COLO668 (cell line): ENCODE data around the gene IL12RB1.
"Not testable (repeated sequence)": the region's sequence is repeated elsewhere in the genome, so short reads cannot be mapped to it uniquely, and the experiment has no call there.

Experiments used
- DNase-seq: peaks from one replicate; lab custom pipeline; 2025; ENCODE audit not compliant: unreplicated experiment; lab: John Stamatoyannopoulos, UW

Gene IL12RB1

GRCh38 chr19:18090545-18091216 lies 3.9 kb upstream of the IL12RB1 start:
- DNase-seq, result no peak

GRCh38 chr19:18089726-18090125 lies 3.0 kb upstream of the IL12RB1 start:
- no peak for DNase-seq

DNA sequence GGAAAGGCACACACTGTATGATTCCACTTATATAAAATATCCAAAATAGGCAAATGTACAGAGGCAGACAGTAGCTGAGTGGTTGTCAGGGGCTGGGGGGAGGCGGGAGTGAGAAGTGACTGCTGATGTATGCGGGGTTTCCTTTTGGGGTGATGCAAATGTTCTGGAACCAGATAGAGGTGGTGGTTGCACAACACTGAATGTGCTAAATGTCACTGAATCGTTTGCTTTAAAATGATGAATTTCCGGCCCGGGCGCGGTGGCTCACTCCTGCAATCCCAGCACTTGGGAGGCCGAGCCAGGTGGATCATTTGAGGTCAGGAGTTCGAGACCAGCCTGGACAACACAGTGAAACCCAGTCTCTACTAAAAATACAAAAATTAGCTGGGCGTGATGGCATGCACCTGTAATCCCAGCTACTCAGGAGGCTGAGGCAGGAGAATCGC lies 2.4 kb upstream of the IL12RB1 start:
- DNase-seq, result not testable (repeated sequence)

GRCh38 chr19:18085702-18086457 lies 854 bp downstream of the IL12RB1 start:
- no peak for DNase-seq

- DNase-seq, result no peak
These were observed 2.6 kb downstream of the IL12RB1 start for GRCh38 chr19:18083929-18084684.

DNA sequence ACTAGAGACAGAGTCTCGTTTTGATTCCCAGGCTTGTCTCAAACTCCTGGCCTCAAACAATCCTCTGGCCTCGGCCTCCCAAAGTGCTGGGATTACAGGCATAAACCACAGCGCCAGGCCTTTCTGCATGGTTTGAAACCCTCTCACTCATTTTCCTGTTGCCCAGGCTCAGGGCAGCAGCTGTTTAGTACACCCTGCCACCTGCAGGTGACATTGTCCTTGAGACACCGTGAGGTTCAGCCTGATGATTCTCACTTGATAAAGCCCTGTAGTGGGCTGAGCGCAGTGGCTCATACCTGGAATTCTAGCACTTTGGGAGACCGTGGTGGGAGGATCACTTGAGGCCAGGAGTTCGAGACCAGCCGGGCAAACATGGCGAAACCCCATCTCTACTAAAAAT lies 12.5 kb downstream of the IL12RB1 start:
- DNase-seq, result peak; percentile 40

- DNase-seq, result no peak
These were observed 13.5 kb downstream of the IL12RB1 start for GRCh38 chr19:18073197-18073596.

- no peak for DNase-seq
These were observed 14.4 kb downstream of the IL12RB1 start for GRCh38 chr19:18072335-18072734.

GRCh38 chr19:18070181-18070580 lies 16.6 kb downstream of the IL12RB1 start:
- DNase-seq, result no peak

DNA sequence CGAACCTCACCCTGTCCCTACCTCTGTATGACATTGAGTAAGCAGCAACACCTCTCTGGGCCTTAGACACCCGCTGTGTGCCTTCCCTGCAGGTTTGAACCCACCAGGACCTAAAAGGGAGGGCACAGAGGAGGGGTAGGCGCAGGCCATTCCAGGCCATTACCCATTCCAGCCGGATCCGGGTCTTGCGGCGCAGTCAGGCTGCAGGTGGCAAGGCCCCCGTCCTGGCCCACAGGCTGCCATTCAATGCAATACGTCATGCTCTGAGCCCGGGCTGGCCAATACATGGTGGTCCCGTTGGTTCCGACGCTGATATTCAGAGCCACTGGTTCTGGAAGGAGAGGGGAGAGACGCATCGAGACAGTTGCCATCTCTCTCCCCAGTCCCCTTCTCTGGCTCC lies 17.4 kb downstream of the IL12RB1 start:
- no peak for DNase-seq

DNA sequence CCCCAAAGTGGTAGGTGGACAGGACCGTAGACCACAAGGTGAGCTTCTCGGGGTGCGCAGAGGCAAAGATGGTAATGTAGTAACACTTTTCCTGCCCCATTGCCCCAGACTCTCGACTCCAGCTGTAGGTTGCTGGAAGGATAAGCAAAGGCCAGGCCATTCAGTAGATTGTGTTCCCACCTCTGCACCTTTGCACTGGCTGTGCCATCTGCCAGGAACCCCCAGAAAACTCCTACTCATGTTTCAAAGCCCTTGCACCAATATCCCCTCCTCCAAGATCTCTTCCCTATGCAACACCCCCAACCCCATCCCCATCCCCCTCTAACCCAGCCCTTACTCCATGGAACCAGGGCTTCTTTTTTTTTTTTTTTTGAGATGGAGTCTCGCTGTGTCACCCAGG lies 18.3 kb downstream of the IL12RB1 start:
- DNase-seq, result no peak

GRCh38 chr19:18065173-18065495 lies 21.6 kb downstream of the IL12RB1 start:
- DNase-seq, result no peak

- DNase-seq, result no peak
These were observed 23.3 kb downstream of the IL12RB1 start for GRCh38 chr19:18063463-18063862.

DNA sequence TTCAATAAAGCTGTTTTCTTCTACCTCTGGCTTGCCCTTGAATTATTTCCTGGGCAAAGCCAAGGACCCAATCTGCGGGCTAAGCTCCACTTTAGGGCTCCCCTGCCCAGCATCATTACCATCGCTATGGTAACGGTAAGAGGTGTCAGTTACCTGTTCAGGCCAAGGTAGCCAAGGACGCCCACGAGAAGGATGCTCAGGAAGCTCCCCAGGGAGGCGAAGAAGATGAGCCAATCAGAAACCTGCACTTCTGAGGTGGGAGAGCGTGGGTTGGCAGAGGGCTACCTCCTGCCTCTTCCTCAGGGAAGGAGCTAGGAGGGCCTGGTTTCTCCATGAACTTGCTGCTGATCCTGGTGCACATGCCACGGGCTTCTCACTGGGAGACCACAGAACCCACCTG lies 24.7 kb downstream of the IL12RB1 start:
- peak; percentile 15 for DNase-seq

DNA sequence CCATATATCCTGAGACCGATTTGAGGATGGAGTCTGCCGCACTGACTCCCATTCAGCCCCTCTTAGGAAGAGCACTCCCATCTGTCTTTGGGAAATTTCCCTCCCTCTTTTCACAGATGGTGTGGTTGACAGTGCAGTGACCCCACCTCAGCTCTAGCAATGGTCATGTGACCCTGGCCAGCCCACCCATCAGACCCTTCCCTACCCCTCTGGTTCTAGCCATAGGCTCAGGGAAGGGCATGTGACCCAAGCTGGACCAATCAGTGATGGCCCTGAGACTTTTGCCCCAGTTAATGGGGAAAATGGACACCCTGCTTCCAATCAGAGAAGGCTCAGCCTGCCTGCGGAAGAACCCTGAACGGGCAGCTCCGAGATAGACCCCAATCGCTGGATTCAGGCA lies 26.3 kb downstream of the IL12RB1 start:
- no peak for DNase-seq

GRCh38 chr19:18059902-18060301 lies 26.8 kb downstream of the IL12RB1 start:
- DNase-seq, result no peak

DNA sequence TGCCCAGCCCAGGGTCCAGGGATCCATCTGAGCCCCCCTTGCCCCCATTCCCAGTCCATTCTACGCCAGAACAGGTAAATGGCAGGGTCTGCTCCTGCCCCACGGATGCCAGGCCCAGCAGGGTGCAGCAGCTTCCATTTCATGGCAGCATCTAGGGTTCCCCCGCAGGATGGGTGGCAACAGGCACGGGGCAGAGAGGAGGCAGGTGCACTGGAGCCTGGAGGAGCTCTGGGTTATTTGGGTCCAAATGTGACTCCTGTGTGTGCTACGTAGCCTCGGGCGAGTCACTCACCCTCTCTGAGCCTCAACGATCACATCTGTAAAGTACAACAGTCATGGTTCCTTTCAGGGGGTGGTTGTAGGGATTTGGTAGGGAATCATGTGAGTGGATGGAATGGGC lies 27.4 kb downstream of the IL12RB1 start:
- no peak for DNase-seq

DNA sequence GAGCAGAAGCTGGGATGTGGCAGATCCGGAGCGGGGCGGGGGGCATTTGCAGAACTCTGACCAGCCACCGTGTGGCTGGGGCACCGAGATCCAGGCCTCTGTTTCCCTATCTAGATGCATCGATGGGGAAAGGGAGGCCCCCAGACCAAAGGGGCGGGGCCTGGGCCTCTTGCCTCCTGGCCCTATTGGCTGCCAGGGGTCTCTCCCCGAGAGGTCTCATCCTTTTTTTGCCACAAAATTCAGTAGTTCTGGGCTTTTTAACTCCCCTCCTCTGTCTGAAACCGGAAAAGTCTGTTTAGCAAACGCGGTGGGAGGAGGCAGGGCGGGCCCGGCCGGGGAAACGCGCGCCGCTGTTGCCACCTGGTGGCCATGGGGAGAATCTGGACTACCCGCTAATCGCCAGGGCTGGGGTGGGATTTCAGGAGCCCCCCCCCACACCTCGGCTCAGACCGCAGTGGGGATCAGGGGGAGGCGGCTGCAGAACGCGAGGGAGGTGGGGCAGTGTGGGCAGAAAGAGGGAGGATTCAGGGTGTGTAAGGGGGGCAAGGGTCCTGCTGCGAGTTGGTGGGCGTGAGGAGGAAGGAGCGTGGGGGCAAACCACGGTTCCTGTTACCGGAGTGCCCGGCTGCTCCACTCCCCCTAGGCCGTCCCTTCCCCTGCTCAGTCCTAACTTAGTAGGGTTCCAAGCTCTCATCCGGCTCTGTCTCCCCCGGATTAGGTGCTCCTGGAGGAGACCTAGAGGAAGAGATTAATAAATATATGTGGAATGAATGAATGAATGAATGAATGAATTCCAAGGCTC lies 28.3 kb downstream of the IL12RB1 start:
- peak; percentile 71 for DNase-seq

GRCh38 chr19:18057557-18057956 lies 29.2 kb downstream of the IL12RB1 start:
- DNase-seq, result no peak

DNA sequence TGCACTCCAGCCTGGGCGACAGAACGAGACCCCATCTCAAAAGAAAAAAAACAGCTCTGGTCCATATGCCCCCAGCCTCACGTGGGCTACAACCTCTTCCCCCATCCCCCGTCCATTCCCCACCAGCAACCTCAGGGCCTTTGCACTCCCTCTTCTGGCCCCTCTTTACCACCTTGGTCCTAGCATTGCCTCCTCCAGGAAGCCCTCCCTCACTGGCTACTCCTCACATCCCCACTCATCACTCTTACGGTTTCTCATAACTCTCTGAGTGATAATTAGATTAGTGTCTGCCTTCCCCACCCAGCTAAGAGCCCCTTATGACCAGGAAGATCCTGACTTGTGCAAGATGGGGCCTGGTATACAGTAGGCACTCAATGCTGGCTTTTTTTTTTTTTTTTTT lies 30.8 kb downstream of the IL12RB1 start:
- no peak for DNase-seq

- no peak for DNase-seq
These were observed 33.0 kb downstream of the IL12RB1 start for GRCh38 chr19:18053576-18054219.
